ENCODE results near the gene DHDDS. TPM values are rescaled to one million over a fixed set of nuclear protein-coding genes. Genes with fewer than 3 reads are reported as not detected.

The DHDDS gene
- total RNA-seq, 1 donor from 2014 or later, result 78.3 TPM

DNA sequence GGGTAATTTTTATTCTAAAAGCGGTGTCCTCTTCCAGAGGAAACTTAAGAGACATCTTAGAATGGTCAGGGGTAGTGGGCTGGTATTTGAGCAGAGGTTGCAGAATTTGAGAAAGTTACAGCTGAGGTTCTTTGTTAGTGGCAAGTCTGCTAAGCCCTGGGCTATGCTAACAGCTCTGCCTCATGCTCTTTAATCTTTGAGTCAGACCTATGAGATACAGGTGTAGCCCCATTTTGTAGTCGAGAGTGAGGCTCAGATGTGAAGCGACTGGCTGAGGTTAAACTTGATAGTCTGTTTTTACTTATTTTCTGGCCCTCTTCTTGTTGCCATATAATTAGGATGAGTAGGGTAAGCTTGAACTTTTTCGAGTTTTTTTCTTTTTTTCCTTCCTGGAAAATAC is 44.8 kb downstream of the DHDDS start:
- H3K27ac Mint-ChIP-seq (ENCODE audit: unreplicated experiment), result no peak overlapping the region
- TF ChIP-seq, protein P1, sequence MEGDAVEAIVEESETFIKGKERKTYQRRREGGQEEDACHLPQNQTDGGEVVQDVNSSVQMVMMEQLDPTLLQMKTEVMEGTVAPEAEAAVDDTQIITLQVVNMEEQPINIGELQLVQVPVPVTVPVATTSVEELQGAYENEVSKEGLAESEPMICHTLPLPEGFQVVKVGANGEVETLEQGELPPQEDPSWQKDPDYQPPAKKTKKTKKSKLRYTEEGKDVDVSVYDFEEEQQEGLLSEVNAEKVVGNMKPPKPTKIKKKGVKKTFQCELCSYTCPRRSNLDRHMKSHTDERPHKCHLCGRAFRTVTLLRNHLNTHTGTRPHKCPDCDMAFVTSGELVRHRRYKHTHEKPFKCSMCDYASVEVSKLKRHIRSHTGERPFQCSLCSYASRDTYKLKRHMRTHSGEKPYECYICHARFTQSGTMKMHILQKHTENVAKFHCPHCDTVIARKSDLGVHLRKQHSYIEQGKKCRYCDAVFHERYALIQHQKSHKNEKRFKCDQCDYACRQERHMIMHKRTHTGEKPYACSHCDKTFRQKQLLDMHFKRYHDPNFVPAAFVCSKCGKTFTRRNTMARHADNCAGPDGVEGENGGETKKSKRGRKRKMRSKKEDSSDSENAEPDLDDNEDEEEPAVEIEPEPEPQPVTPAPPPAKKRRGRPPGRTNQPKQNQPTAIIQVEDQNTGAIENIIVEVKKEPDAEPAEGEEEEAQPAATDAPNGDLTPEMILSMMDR (IDR thresholded peaks at IDR 0.05), result no peak

DNA sequence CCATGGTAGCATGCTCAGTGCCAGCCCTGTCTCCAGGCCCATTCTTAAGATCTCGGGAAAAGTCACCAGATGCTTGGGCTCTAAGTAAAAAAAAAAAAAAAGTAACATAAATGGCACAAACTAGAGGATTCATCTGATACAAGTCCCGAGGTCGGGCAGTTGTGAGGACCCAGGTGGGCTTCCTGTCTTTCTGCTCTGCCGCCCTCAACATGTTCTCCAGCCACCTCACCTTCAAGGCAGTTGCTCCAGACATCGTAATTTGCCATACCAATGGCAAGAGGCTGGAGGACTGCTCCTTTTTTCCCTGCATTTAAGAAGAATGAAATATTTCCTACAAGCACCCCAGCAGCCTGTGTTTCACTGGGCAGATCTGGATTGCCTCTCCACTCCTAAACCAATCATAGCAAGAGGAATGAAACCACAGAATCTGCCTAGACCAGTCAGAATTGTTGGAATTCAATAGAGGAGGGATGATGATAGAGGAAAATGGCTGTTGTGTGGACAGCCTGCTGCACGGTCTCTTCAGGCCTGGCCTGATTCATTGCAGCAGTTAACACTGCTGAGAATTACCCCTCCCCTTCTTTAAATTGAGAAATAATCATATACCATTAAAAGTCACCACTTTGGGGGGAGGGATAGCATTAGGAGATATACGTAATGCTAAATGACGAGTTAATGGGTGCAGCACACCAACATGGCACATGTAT is 45.5 kb downstream of the DHDDS start:
- DNase-seq (ENCODE audit: low spot score), result no peak
- H3K9me3 Mint-ChIP-seq (ENCODE audit: low read depth), result no peaks in the 10 kb centered on the region
- H3K36me3 Mint-ChIP-seq (ENCODE audit: low read depth), result peaks cover 26% of the 10 kb centered on the region
- H3K27ac Mint-ChIP-seq (ENCODE audit: unreplicated experiment), result no peak overlapping the region
- peaks cover 38% of the 10 kb centered on the region for H3K4me1 Mint-ChIP-seq (ENCODE audit: low read depth)
- no peaks in the 10 kb centered on the region for H3K27me3 Mint-ChIP-seq (ENCODE audit: low read depth)
- H3K4me3 Mint-ChIP-seq (ENCODE audit: unreplicated experiment), result no peak overlapping the region
- TF ChIP-seq, protein P1 (IDR thresholded peaks at IDR 0.05), result no peak

More for the DNA sequence above, 44.8 kb downstream of the DHDDS start:
- Mint-ChIP-seq H3K9me3 (ENCODE audit: low read depth) (no peaks in the 10 kb centered on the region), H3K4me3 (ENCODE audit: unreplicated experiment) (no peak overlapping the region), H3K4me1 (ENCODE audit: low read depth) (peaks cover 32% of the 10 kb centered on the region), H3K36me3 (ENCODE audit: low read depth) (peaks cover 26% of the 10 kb centered on the region), H3K27me3 (ENCODE audit: low read depth) (no peaks in the 10 kb centered on the region)
- DNase-seq (ENCODE audit: low spot score), result no peak

DNA sequence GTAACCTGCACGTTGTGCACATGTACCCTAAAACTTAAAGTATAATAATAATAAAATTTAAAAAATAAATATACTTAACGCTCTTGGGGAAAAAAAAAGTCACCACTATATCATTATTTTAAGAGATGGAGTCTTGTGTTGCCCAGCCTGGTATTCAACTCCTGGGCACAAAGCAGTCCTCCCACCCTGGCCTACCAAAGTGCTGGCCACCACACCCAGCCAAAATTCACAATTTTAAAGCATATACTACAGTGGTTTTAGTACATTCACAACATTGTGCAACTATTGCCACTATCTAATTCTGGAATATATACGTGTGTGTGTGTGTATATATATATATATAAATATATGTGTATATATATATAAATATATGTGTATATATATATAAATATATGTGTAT is 46.0 kb downstream of the DHDDS start:
- Mint-ChIP-seq H3K9me3 (ENCODE audit: low read depth) (no peaks in the 10 kb centered on the region), H3K27me3 (ENCODE audit: low read depth) (no peaks in the 10 kb centered on the region), H3K27ac (ENCODE audit: unreplicated experiment) (no peak overlapping the region), H3K4me1 (ENCODE audit: low read depth) (peaks cover 42% of the 10 kb centered on the region), H3K36me3 (ENCODE audit: low read depth) (peaks cover 26% of the 10 kb centered on the region), H3K4me3 (ENCODE audit: unreplicated experiment) (no peak overlapping the region)
- TF ChIP-seq, protein P1 (IDR thresholded peaks at IDR 0.05), result no peak
- no peak for DNase-seq (ENCODE audit: low spot score)

DNA sequence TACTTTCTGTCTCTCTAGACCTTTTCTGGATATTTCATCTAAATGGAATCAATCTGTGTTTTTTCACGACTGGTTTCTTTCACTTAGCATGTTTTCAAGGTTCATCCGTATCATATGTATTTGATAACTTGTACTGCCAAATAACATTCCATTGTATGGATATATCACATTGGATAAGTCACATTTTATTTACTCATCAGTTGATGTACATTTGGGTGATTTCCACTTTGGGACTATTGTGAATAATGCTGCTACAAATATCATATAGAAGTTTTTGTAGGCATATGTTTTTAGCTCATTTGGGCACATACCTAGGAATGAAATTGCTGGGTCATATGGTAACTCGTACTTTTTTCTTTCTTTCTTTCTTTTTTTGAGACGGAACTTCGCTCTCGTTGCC is 46.9 kb downstream of the DHDDS start:
- no peak for DNase-seq (ENCODE audit: low spot score)
- Mint-ChIP-seq H3K9me3 (ENCODE audit: low read depth) (no peaks in the 10 kb centered on the region), H3K4me1 (ENCODE audit: low read depth) (peaks cover 42% of the 10 kb centered on the region), H3K27ac (ENCODE audit: unreplicated experiment) (peak overlapping the region; percentile 8), H3K4me3 (ENCODE audit: unreplicated experiment) (no peak overlapping the region), H3K27me3 (ENCODE audit: low read depth) (no peaks in the 10 kb centered on the region), H3K36me3 (ENCODE audit: low read depth) (peaks cover 24% of the 10 kb centered on the region)
- TF ChIP-seq, protein P1 (IDR thresholded peaks at IDR 0.05), result no peak

DNA sequence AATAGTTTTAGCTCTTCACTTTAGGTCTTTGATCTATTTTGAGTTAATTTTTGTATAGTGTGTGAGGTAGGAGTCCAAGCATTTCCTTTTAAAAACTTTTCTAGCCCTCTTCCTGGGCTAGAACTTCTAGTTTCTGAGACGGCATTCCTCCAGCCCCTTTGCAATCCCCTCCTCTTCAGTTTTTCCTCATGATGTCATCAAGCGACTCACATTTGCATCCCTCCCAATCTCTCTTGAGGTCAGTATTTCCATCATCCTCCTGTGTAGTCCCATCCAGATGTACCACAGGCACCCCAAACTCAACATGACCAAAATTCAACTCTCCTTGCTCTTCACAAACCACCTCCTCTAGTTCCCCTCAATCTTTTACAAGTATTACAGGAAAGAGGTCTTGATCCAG is 50.8 kb downstream of the DHDDS start:
- no peak for DNase-seq (ENCODE audit: low spot score)
- no peak overlapping the region for H3K4me3 Mint-ChIP-seq (ENCODE audit: unreplicated experiment)
- H3K9me3 Mint-ChIP-seq (ENCODE audit: low read depth), result no peaks in the 10 kb centered on the region
- H3K36me3 Mint-ChIP-seq (ENCODE audit: low read depth), result peaks cover 4% of the 10 kb centered on the region
- peak overlapping the region; percentile 77 for H3K27ac Mint-ChIP-seq (ENCODE audit: unreplicated experiment)
- H3K4me1 Mint-ChIP-seq (ENCODE audit: low read depth), result peaks cover 43% of the 10 kb centered on the region
- TF ChIP-seq, protein P1 (IDR thresholded peaks at IDR 0.05), result no peak
- no peaks in the 10 kb centered on the region for H3K27me3 Mint-ChIP-seq (ENCODE audit: low read depth)
